HG02973 (cell line): ENCODE results near the gene TM9SF4.
"Not testable (repeated sequence)": the region's sequence is repeated elsewhere in the genome, so short reads cannot be mapped to it uniquely, and the experiment has no call there.

ENCODE experiments used
- ATAC-seq: cut with Tn5 transposase; IDR thresholded peaks from one replicate; pipeline ENCODE4 v1.9.1; 2021; ENCODE audit warnings: moderate library complexity; ENCODE audit not compliant: unreplicated experiment

The TM9SF4 gene

GRCh38 chr20:32089637-32090362, 19.7 kb upstream of the TM9SF4 start:
- no peak for ATAC-seq

GRCh38 chr20:32091888-32092346, 17.6 kb upstream of the TM9SF4 start:
- no peak for ATAC-seq

GRCh38 chr20:32098786-32099185, 10.7 kb upstream of the TM9SF4 start:
- ATAC-seq, result no peak

GRCh38 chr20:32108814-32109391, 611 bp upstream of the TM9SF4 start:
- no peak for ATAC-seq

GRCh38 chr20:32110173-32110704, 725 bp downstream of the TM9SF4 start:
- peak; percentile 14 for ATAC-seq

GRCh38 chr20:32110727-32111126, 1.2 kb downstream of the TM9SF4 start:
- ATAC-seq, result no peak

- ATAC-seq, result no peak
These were observed 1.7 kb downstream of the TM9SF4 start for GRCh38 chr20:32111156-32111686.

- no peak for ATAC-seq
These were observed 2.2 kb downstream of the TM9SF4 start for GRCh38 chr20:32111753-32112152.

GRCh38 chr20:32112841-32113240, 3.3 kb downstream of the TM9SF4 start:
- no peak for ATAC-seq

- no peak for ATAC-seq
These were observed 4.2 kb downstream of the TM9SF4 start for GRCh38 chr20:32113591-32114260.

GRCh38 chr20:32114305-32114960, 4.9 kb downstream of the TM9SF4 start:
- ATAC-seq, result no peak

GRCh38 chr20:32115211-32115767, 5.8 kb downstream of the TM9SF4 start:
- no peak for ATAC-seq

- no peak for ATAC-seq
These were observed 6.6 kb downstream of the TM9SF4 start for GRCh38 chr20:32116079-32116521.

GRCh38 chr20:32116796-32117195, 7.3 kb downstream of the TM9SF4 start:
- ATAC-seq, result not testable (repeated sequence)

GRCh38 chr20:32118427-32118826, 8.9 kb downstream of the TM9SF4 start:
- ATAC-seq, result not testable (repeated sequence)

- ATAC-seq, result no peak
These were observed 10.2 kb downstream of the TM9SF4 start for GRCh38 chr20:32119734-32120133.

GRCh38 chr20:32121908-32122307, 12.4 kb downstream of the TM9SF4 start:
- not testable (repeated sequence) for ATAC-seq

GRCh38 chr20:32123088-32123487, 13.6 kb downstream of the TM9SF4 start:
- no peak for ATAC-seq

GRCh38 chr20:32124916-32125454, 15.5 kb downstream of the TM9SF4 start:
- ATAC-seq, result no peak

- no peak for ATAC-seq
These were observed 16.0 kb downstream of the TM9SF4 start for GRCh38 chr20:32125506-32125905.
